ENCODE results near the gene AMBP.
"Not testable (repeated sequence)": the region's sequence is repeated elsewhere in the genome, so short reads cannot be mapped to it uniquely, and the experiment has no call there.

The AMBP gene

GRCh38 chr9:114050226-114050568 lies 27.9 kb downstream of the AMBP start:
- no peak for DNase-seq

GRCh38 chr9:114049441-114050225 lies 28.5 kb downstream of the AMBP start:
- DNase-seq, result no peak

- no peak for DNase-seq
Observed at GRCh38 chr9:114048533-114049415, 29.3 kb downstream of the AMBP start.

- no peak for DNase-seq
Observed at GRCh38 chr9:114047717-114048116, 30.4 kb downstream of the AMBP start.

GRCh38 chr9:114046875-114047274 lies 31.2 kb downstream of the AMBP start:
- no peak for DNase-seq

- DNase-seq, result no peak
Observed at GRCh38 chr9:114046237-114046755, 31.8 kb downstream of the AMBP start.

- DNase-seq, result not testable (repeated sequence)
Observed at GRCh38 chr9:114043660-114044059, 34.4 kb downstream of the AMBP start.

- DNase-seq, result no peak
Observed at GRCh38 chr9:114039484-114039883, 38.6 kb downstream of the AMBP start.

- no peak for DNase-seq
Observed at GRCh38 chr9:114038724-114039313, 39.3 kb downstream of the AMBP start.

- no peak for DNase-seq
Observed at GRCh38 chr9:114037961-114038723, 40.0 kb downstream of the AMBP start.

- no peak for DNase-seq
Observed at GRCh38 chr9:114037249-114037648, 40.9 kb downstream of the AMBP start.

- no peak for DNase-seq
Observed at GRCh38 chr9:114035845-114036801, 42.0 kb downstream of the AMBP start.

- DNase-seq, result no peak
Observed at GRCh38 chr9:114035221-114035844, 42.8 kb downstream of the AMBP start.

GRCh38 chr9:114034661-114035062 lies 43.4 kb downstream of the AMBP start:
- DNase-seq, result no peak

GRCh38 chr9:114034196-114034595 lies 43.9 kb downstream of the AMBP start:
- no peak for DNase-seq

- no peak for DNase-seq
Observed at GRCh38 chr9:114033397-114034103, 44.5 kb downstream of the AMBP start.

- no peak for DNase-seq
Observed at GRCh38 chr9:114031948-114032840, 45.9 kb downstream of the AMBP start.

- DNase-seq, result no peak
Observed at GRCh38 chr9:114031037-114031630, 47.0 kb downstream of the AMBP start.

- no peak for DNase-seq
Observed at GRCh38 chr9:114030364-114030763, 47.7 kb downstream of the AMBP start.

Data from CD4-positive, alpha-beta T cell treated with Interleukin-12 subunit alpha and Interleukin-12 subunit beta, for 1 hour (primary cell).